Neural progenitor cell (in vitro differentiated cells): ENCODE results near the gene PER1.
A peak's percentile ranks its signal among the peaks of the same experiment; 100 is the strongest.

ENCODE experiments used
- EZH2 ChIP-seq: fragments of 200-600 bp; sonication (generic); IDR thresholded peaks from 2 replicates; pipeline ENCODE4 v1.6.1; 2017; ENCODE audit warnings: antibody characterized with exemption, mild to moderate bottlenecking, moderate library complexity
- TF ChIP-seq, protein P1 (sequence below): fragments of 200-600 bp; sonication (generic); IDR thresholded peaks from 2 replicates; pipeline ENCODE4 v1.5.1; 2017; ENCODE audit warnings: antibody characterized with exemption, mild to moderate bottlenecking

DNA sequence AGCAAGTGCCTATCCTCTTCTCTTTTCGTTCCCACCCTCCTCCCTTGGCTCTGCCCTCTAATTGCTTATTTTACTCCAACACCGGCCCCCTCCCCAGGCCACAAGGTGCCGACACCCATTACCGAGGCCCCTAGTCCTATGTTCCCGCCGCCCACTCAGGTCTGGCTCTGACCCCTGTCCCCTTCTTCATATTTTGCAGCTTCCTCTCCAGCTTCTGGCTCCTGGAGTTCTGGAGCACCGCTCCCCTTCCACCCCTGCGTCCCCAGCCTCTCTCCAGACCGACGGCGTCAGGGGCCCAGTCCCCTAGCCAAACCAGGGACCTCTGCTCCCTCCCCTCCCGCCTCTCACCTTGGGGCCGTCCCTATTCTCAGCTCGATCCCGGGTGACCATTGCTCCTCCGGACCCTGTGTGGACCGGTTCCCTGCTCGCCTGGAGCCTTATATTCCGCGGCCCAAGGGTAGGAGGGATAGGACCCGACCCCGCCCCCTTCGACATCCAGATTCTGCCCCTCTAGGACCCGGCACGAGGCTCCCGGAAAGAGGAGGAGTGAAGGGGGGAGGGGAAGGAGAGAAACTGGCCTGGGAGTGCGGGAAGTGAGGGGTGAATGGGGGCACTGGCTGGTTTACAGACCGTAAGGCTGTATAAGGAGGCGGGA, 28.4 kb downstream of the PER1 start, which contains the start of gene HES7:
- TF ChIP-seq, protein P1, sequence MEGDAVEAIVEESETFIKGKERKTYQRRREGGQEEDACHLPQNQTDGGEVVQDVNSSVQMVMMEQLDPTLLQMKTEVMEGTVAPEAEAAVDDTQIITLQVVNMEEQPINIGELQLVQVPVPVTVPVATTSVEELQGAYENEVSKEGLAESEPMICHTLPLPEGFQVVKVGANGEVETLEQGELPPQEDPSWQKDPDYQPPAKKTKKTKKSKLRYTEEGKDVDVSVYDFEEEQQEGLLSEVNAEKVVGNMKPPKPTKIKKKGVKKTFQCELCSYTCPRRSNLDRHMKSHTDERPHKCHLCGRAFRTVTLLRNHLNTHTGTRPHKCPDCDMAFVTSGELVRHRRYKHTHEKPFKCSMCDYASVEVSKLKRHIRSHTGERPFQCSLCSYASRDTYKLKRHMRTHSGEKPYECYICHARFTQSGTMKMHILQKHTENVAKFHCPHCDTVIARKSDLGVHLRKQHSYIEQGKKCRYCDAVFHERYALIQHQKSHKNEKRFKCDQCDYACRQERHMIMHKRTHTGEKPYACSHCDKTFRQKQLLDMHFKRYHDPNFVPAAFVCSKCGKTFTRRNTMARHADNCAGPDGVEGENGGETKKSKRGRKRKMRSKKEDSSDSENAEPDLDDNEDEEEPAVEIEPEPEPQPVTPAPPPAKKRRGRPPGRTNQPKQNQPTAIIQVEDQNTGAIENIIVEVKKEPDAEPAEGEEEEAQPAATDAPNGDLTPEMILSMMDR, result no peak
- TF ChIP-seq EZH2, result peak; percentile 55
